KMS-11 (cell line): ENCODE data around the gene APBA2.

Experiments
- H2AFZ ChIP-seq: fragments of 200-600 bp; sonication (generic); 2 replicates; pipeline ENCODE4 v1.6.1; 2016; ENCODE audit warnings: antibody characterized with exemption, mixed run types, low read depth
- H3K27ac ChIP-seq: fragments of 200-600 bp; sonication (generic); 2 replicates; pipeline ENCODE4 v1.6.1; 2016; ENCODE audit warnings: mild to moderate bottlenecking, mixed run types
- H3K27me3 ChIP-seq: fragments of 200-600 bp; sonication (generic); 2 replicates; pipeline ENCODE4 v1.6.1; 2017; ENCODE audit warnings: mild to moderate bottlenecking, low read depth, mixed run types, moderate library complexity; ENCODE audit not compliant: insufficient read depth
- H3K36me3 ChIP-seq: fragments of 200-600 bp; sonication (generic); 2 replicates; pipeline ENCODE4 v1.6.1; 2017; ENCODE audit warnings: mild to moderate bottlenecking, mixed run types; ENCODE audit not compliant: insufficient read depth
- H3K4me1 ChIP-seq: fragments of 200-600 bp; sonication (generic); 2 replicates; pipeline ENCODE4 v1.6.1; 2016; ENCODE audit warnings: mild to moderate bottlenecking, low read depth, mixed run types; ENCODE audit not compliant: poor library complexity, severe bottlenecking
- H3K4me2 ChIP-seq: fragments of 200-600 bp; sonication (generic); 2 replicates; pipeline ENCODE4 v1.7.0; 2016; ENCODE audit warnings: mild to moderate bottlenecking, mixed run types
- H3K4me3 ChIP-seq: fragments of 200-600 bp; sonication (generic); IDR thresholded peaks from 2 replicates; pipeline ENCODE4 v1.6.1; 2017; ENCODE audit warnings: low read depth, low read length, mixed read lengths; ENCODE audit not compliant: insufficient read depth
- H3K79me2 ChIP-seq: fragments of 200-600 bp; sonication (generic); 2 replicates; pipeline ENCODE4 v1.6.1; 2016; ENCODE audit warnings: low read depth, mixed run types; ENCODE audit not compliant: insufficient read depth
- H3K9ac ChIP-seq: fragments of 200-600 bp; sonication (generic); 2 replicates; pipeline ENCODE4 v1.6.1; 2016; ENCODE audit warnings: mild to moderate bottlenecking, mixed run types
- H4K20me1 ChIP-seq: fragments of 200-600 bp; sonication (generic); 2 replicates; pipeline ENCODE4 v1.6.1; 2016; ENCODE audit warnings: mild to moderate bottlenecking, mixed run types; ENCODE audit not compliant: insufficient read depth
- TF ChIP-seq, protein P1 (sequence below): fragments of 200-600 bp; sonication (generic); conservative IDR thresholded peaks from 2 replicates; pipeline ENCODE4 v1.6.1; 2017; ENCODE audit warnings: low read depth, mild to moderate bottlenecking, antibody characterized with exemption, low read length, moderate library complexity, mixed read lengths

The APBA2 gene

DNA sequence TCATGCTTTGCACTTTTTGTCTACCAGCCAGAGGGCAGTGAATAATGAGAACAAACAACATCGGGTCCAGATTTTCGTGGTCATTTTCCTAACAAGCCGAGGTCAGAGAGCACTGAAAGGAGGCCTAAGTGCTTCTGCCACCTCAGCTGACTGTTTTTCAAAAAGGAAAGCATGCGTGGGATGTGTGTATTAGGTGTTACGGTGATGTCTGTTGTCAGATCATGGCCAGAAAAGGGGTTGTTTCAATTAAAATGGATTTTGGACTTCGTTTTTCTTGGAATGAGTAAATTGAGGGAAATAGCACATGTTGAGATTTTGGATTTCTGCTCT, 99.5 kb downstream of the APBA2 start:
- H3K4me2 ChIP-seq = no peak overlapping the region
- no peaks in the 10 kb centered on the region for H3K36me3 ChIP-seq
- no peaks in the 10 kb centered on the region for H4K20me1 ChIP-seq
- H3K27me3 ChIP-seq = no peaks in the 10 kb centered on the region
- H3K9ac ChIP-seq = no peak overlapping the region
- TF ChIP-seq, protein P1, sequence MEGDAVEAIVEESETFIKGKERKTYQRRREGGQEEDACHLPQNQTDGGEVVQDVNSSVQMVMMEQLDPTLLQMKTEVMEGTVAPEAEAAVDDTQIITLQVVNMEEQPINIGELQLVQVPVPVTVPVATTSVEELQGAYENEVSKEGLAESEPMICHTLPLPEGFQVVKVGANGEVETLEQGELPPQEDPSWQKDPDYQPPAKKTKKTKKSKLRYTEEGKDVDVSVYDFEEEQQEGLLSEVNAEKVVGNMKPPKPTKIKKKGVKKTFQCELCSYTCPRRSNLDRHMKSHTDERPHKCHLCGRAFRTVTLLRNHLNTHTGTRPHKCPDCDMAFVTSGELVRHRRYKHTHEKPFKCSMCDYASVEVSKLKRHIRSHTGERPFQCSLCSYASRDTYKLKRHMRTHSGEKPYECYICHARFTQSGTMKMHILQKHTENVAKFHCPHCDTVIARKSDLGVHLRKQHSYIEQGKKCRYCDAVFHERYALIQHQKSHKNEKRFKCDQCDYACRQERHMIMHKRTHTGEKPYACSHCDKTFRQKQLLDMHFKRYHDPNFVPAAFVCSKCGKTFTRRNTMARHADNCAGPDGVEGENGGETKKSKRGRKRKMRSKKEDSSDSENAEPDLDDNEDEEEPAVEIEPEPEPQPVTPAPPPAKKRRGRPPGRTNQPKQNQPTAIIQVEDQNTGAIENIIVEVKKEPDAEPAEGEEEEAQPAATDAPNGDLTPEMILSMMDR = no peak
- H3K27ac ChIP-seq = no peak overlapping the region
- H3K79me2 ChIP-seq = no peaks in the 10 kb centered on the region
- H3K4me1 ChIP-seq = no peaks in the 10 kb centered on the region
- no peak overlapping the region for H2AFZ ChIP-seq
- no peak overlapping the region for H3K4me3 ChIP-seq

DNA sequence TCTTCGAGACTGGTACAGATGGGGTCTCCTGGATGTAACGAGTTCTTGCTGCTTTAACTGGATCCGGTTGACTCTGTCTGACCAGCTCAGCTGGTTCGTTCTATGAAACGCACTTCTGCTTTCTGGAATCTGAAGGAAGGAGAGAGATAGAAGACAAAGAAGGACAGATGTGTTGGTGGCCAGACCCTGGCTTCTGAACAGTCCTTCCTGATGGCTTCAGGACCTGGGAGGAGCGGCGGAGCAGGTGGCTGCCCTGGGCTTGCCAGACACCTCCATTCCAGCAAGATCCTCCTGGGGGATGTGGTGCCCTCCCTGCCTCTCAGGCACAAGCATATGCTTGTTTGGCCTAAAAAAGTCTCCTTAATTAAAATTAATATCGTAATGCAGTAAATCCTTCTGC, 99.9 kb downstream of the APBA2 start:
- H3K79me2 ChIP-seq = no peaks in the 10 kb centered on the region

DNA sequence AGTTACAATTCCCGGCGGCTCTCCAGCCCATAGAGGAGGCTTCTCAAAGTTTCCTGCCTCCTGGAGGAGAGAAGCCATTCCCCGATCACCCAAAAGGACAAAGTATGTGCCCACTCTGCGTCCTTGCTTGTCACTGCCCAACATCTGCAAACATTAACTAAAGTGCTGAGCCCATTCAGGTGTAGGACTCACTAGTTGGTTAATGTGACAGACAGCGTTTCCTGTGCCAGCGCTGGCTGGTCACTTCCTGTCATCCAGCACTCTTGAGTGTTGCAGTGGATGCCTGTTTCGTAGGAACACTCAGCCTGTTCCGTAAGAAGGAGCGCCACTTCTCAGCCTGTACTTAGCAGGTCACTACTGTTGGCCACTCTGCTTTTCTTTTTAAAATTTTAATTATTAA, 100.3 kb downstream of the APBA2 start:
- Histone ChIP-seq H2AFZ (no peak overlapping the region), H3K4me2 (no peak overlapping the region), H3K79me2 (no peaks in the 10 kb centered on the region), H3K9ac (no peak overlapping the region), H3K36me3 (no peaks in the 10 kb centered on the region), H3K4me1 (no peaks in the 10 kb centered on the region), H3K4me3 (no peak overlapping the region), H3K27me3 (no peaks in the 10 kb centered on the region), H4K20me1 (no peaks in the 10 kb centered on the region), H3K27ac (no peak overlapping the region)
- TF ChIP-seq, protein P1 = no peak

More for the DNA sequence above, 99.9 kb downstream of the APBA2 start:
- Histone ChIP-seq H2AFZ (no peak overlapping the region), H3K4me3 (no peak overlapping the region), H3K4me2 (no peak overlapping the region), H3K36me3 (no peaks in the 10 kb centered on the region), H3K9ac (no peak overlapping the region), H3K4me1 (no peaks in the 10 kb centered on the region), H3K27ac (no peak overlapping the region), H3K27me3 (no peaks in the 10 kb centered on the region), H4K20me1 (no peaks in the 10 kb centered on the region)
- TF ChIP-seq, protein P1 = no peak

GRCh38 chr15:28986726-28987125, 101.0 kb downstream of the APBA2 start:
- Histone ChIP-seq H3K79me2 (no peaks in the 10 kb centered on the region), H3K4me2 (no peak overlapping the region), H3K4me1 (no peaks in the 10 kb centered on the region), H3K27ac (no peak overlapping the region), H3K36me3 (no peaks in the 10 kb centered on the region), H4K20me1 (no peaks in the 10 kb centered on the region), H3K27me3 (no peaks in the 10 kb centered on the region), H2AFZ (no peak overlapping the region), H3K9ac (no peak overlapping the region), H3K4me3 (no peak overlapping the region)
- TF ChIP-seq, protein P1 = no peak

DNA sequence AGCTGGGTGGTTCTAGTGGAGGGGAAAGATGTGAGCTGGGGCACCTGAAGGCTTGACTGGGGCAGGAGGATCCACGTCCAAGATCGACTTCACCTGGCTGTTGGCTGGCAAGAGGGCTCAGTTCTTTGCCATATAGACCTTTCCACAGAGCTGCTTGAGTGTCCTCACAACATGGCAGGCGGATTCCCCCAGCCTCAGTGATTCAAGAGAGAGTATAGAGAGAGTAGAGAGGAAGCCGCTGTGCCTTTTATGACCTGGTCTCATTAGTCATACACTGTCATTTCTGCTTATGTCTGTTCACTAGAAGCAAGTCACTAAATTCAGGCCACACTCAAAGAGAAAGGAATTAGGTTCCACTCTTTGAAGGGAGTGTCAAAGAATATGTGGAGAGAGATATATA, 101.6 kb downstream of the APBA2 start:
- H2AFZ ChIP-seq = no peak overlapping the region
- TF ChIP-seq, protein P1 = no peak
- no peak overlapping the region for H3K9ac ChIP-seq

More for the DNA sequence above, 101.6 kb downstream of the APBA2 start:
- Histone ChIP-seq H3K79me2 (no peaks in the 10 kb centered on the region), H3K27ac (no peak overlapping the region), H3K4me1 (no peaks in the 10 kb centered on the region), H3K36me3 (no peaks in the 10 kb centered on the region), H4K20me1 (no peaks in the 10 kb centered on the region), H3K4me3 (no peak overlapping the region), H3K4me2 (no peak overlapping the region), H3K27me3 (no peaks in the 10 kb centered on the region)
